HG02798 (cell line): ENCODE data around the gene SCAPER.
"Not testable (repeated sequence)": the region's sequence is repeated elsewhere in the genome, so short reads cannot be mapped to it uniquely, and the experiment has no call there.

Experiments
- ATAC-seq: cut with Tn5 transposase; IDR thresholded peaks from one replicate; pipeline ENCODE4 v1.9.1; 2021; ENCODE audit warnings: mild to moderate bottlenecking; ENCODE audit not compliant: unreplicated experiment, poor library complexity

The SCAPER gene

DNA sequence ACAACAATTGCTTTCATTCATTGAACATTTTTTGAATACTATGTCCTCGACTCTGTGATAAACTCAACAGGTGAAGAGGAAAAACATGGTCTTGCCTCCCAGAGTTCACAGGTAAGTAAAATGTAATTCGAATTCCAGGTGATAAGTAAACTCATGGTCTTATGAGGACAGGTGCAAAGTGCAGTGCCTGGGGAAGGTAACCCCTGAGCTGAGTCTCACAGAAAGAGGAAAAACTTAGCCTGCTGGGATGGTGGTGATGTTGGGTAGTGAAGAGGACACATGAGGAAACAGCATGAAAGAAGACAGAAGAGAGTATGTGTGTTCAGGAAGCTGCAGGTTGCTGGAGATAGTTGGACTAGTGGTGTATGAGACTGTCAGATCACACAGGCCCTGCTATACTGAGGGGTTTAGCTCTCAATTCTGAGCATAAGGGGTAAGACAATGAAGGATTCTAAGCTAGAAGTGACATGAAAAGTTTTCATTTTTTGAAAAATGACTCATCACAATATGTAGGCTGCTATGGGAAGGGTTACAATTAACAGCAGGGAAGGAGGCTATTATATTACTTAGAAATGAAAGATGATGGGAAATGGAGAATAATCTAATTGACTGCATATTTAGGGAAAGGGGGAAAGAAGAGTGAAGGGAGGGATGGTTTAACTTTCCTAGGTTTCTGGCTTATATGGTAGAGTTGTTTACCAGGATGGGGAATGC lies 457.3 kb downstream of the SCAPER start:
- no peak for ATAC-seq

DNA sequence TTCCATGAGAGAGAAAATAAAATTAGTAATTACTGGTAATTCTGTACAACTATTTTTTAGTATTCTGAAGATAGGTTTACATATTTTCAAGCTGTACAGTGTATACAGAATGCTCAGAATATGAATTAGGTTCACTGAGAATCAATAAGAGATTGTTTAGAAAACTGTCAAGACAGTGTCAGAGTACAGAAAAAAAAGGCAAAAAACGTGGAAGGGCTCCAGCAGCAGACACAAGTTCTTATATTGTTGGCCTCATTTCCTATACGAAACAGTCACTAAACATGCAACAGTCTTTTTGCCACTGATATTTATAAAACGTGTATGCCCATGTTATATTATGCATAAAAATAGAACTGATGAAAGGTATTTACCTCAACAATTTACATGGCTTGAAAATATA lies 464.7 kb downstream of the SCAPER start:
- no peak for ATAC-seq

DNA sequence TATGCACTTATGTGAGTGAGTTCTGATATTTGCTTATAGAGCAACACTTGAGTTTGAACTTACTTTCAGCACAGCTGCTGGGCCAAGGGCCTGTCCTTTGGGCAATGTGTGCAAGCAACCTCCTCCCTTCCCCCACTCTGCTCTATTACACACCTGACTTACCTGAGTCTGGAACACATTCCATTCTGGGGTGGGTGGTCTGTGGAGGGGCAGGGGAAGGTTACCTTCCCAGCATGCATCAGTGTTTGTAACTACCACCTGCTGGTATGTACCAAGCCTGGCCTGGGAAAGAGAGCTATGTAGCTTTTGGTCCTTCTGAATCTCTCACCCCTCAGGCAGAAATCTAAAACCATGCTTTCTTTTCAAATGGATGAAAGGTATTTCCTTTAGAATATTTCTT lies 465.6 kb downstream of the SCAPER start:
- ATAC-seq, result no peak

DNA sequence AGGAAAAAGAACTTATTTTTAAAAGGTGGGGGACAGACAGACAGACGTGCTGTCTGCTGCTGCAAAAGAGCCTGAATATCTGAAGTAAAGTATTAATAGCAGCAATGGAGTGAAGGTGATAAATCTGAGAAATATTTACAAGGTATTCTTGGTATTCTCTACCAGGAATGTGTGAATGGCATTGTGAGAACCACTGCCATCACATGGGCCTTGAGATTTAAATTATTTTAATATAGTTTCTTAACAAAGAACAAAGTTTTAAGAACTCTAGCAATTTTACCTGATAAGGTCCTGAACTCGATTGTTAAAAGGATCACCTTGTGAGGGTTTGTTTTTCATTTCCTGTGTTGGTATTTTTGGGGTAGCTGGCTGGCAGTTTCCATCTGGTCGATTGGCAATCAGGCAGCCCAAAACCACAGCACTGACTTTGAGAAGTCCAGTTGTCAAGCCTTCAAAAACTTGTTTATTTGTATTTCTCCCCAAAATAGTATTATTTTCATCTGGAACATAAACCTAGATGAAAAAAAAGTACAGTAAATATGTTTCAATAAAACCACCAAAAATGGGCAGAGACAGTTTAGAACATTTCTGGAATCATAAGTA lies 471.2 kb downstream of the SCAPER start:
- ATAC-seq, result no peak

DNA sequence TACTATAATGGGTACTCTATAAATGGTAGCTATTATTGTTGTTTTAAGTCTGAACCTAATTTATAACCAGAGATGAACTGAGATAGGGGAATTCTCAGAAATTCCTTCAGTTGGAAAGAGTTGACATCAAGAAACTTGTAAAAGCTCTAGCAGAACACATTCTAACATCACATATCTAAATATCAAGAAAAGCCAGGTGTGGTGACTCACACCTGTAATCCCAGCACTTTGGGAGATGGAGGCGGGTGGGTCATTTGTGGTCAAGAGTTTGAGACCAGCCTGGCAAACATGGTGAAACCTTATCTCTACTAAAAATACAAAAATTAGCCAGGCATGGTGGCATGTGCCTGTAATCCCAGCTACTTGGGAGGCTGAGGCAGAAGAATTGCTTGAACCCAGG lies 472.1 kb downstream of the SCAPER start:
- ATAC-seq, result not testable (repeated sequence)

DNA sequence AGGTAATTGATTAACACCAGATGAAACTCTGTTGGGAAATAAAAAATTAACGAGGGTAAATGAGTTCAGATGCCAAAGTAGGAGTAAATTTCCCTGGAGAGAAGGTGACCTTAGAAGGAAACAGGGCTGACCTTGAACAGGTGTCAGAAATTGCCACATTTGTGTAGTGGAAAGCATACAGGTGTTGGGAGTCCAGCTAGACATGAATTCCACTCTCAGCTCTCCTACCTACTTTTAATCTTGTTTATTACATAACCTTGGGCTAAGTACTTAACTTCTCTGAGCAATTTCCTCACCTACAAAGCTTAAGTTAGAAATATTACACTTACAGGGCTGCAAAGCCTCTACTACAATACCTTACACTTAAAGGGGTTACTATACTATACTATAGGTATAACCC lies 472.5 kb downstream of the SCAPER start:
- no peak for ATAC-seq

DNA sequence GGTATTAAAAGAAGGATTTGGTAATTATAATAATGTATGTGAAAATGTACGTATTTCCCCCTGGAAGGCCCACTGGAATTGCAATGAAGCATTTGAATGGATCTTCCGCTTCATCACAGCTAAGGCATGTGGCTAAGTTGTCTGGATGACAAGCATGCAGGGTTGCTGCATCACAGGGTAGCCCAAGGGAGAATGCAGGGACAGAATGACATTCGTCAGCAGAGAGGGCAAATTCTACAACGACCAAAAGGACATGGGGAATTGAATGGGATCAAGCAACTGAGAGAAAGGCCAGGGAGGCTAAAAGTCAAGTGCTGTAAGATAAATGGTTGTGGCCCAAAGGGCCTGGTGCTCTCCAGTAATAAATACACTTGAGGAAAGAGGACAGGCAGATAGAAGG lies 473.2 kb downstream of the SCAPER start:
- ATAC-seq, result no peak

DNA sequence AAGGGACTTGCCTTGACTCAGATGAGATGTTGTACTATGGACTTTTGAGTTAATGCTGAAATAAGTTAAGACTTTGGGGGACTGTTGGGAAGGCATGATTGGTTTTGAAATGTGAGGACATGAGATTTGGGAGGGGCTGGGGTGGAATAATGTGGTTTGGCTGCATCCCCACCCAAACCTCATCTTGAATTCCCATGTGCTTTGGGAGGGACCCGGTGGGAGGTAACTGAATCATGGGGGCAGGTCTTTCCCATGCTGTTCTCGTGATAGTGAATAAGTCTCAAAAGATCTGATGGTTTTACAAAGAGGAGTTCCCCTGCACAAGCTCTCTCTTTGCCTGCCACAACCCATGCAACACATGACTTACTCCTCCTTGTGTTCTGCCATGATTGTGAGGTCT lies 474.4 kb downstream of the SCAPER start:
- not testable (repeated sequence) for ATAC-seq

DNA sequence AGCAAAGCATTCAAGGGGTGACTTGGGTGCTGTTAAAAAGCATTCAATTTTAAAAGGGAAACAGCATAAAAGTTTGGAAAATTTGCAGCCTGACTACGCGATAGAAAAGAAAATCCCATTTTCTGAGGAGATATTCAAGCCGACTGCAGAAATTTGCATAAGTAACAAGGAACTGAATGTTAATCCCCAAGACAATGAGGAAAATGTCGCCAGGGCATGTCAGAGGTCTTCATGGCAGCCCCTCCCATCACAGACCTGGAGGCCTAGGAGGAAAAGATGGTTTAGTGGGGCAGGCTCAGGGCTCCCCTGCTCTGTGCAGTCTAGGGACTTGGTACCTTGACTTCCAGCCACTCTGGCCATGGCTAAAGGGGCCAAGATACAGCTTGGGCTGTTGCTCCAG lies 475.5 kb downstream of the SCAPER start:
- ATAC-seq, result no peak

DNA sequence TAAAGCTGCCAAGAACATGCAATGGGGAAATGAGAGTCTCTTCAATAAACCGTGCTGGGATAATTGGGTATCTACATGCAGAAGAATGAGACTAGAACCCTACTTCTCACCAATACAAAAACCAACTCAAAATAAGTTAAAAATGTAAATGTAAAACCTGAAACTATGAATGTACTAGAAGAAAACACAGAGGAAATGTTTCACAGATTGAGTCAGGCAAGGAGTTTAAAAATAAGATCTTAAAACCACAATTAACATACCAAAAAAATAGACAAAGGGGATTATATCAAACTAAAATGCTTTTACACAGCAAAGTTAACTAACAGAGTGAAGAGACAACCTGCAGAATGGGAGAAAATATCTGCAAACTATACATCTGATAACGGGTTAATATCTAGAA lies 478.2 kb downstream of the SCAPER start:
- ATAC-seq, result no peak

DNA sequence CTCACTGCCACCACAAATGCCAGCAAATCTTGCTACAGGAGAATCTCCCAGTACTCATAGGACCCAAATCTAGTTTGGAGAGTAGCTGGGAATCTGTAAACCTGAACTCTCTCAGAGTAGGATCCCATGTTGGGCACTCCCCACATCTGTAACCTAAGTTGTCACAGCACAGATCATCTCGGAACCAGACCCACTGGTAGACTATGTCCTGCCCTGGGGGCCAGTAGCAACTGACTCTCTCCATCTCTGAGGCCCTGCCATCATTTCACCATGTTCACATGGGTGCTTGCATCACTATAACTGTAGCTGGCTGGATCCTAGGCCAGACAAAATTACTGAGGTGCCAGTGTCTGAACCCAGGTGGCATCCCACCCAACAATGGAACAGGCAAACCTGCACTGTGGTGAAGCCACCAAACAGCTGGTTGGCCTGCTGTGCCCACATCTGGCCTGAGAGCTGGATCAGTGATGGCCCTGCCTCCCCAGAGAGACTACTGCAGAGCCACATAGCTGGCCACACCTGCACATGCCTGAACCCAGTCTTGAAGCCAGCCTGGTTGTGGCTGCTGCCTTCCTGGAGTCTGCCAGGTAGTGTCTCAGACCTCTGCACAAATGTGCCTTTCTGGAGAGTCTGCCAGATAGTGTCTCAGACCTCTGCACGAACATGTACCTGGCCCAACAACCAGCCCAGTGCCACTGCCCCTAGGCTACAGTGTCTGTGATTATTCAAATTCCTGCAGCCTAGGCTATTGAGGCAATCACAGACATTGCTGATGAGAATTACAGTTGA lies 486.6 kb downstream of the SCAPER start:
- ATAC-seq, result no peak

DNA sequence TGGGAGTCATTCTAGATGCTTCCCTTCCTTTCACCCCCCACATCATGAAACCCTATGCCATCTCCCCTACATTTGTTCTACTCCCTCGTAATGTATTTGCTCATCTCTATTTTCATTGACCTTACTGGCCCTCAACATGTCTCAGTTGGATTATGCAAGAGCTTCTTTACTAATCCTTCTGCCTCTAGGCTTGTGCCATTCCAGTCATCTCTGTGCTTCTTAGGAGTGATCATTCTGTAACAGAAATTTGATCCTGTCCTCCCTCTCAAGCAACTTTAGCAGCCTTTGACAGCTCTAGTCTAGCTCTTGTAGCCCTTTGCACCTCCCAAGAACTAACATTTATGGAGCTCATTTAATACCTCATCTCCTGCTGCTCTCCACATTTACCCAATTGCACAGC lies 503.9 kb downstream of the SCAPER start:
- ATAC-seq, result no peak

DNA sequence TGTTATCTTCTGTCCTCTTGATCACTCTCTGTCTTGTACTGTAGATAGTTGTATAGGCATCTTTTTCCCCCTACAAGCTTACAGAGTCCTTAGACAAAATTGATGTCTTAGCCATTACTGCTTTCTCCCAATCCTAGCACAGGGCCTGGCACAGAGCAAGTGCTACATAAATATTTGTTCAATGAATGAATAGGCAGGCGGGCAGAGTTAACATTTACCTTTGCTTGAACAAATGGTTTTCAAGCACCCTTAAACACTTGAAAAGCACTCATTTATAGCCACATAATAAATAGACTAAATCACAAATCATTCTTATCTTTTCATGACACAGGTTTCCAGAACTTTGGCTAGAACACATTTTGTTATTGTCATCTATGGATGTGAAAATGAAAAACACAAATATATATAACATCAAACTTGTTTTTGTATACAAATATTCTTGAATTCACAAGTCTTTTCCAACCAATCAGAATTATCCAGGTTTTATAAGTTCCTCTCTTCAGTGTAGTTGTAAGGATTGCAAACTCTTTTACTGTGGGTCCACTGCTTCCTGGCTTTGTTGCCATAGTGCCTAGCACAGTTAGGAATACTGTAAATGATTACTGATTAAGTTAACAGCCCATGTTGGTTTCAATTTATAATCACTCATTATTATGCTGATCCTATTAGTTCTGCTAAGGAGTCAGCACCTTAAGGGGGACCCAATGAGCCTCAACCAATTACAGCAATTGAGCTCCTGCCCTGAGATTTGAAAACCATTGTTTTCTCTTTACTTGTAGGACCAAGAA lies 506.6 kb downstream of the SCAPER start:
- ATAC-seq, result no peak

DNA sequence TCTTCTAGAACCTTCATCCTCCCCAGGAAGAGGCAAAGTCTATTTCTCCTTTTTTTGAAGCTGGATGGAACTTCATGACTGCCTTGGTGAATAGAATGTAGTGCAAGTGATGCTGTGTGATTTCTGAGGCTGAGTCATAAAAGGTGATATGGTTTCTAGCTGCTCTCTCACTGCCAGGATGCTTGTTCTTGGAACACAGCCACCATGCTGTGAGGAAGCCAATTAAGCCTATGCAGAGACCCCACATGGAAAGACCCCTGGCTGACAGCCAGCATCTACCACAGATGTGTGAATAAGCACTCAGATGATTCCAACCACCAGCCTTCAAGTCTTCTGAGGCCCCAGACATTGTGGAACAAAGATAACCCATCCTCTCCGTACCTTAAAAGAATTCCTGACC lies 511.5 kb downstream of the SCAPER start:
- no peak for ATAC-seq

DNA sequence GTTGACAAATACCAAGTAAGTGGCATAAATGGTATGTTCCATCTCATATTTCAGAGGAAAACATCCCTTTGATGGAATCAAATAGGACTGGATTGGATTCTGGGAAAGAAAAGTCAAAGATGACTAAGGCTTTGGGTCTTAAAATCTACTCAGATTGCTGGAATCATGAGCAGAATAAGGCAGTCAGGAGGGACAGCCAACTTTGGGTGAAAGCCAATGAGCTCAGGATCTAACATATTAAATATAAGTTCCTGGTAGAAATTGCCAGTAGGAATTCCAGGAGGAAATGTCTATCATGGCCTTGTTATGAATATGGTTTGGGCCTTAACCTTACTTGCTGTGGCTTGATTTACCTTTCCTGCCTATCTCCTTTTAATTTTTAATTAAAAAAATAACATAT lies 513.3 kb downstream of the SCAPER start:
- ATAC-seq, result no peak

DNA sequence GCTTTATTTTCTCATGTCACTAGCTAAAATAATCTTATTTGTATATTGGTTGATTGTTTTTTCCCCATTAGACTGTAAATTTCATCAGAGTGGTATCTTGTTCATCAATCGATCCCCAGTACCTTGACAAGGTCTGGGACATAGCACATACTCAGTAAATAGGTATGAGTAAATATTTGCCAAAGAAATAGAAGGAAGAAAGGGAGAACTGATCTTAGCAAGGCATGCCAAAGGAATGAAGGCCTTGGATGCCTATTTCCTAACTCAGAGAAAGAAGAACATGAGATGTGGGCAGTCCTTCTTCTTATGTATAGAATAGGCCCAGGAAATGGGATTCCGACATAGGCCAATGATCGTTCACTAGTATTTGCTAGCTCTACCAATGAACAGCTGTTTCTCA lies 513.8 kb downstream of the SCAPER start:
- ATAC-seq, result no peak

DNA sequence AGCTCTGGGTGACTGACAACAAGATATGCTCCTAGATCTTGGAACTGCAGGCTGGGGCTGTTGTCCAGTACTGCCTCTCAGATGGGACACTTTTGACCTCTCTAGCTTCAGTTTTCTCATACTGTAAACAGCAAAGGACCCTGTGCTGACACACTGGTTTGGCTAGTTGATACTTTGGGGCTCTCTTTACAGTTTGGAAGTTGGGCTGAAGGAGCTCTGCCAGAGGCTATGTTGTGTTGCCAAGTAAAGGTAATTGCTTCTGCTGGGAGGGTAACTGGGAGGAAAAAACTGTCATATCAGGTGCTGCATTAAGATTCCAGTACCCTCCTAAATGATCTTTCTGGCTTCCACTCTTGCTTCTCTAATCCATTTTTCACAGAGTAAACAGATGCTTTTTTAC lies 514.6 kb downstream of the SCAPER start:
- no peak for ATAC-seq

DNA sequence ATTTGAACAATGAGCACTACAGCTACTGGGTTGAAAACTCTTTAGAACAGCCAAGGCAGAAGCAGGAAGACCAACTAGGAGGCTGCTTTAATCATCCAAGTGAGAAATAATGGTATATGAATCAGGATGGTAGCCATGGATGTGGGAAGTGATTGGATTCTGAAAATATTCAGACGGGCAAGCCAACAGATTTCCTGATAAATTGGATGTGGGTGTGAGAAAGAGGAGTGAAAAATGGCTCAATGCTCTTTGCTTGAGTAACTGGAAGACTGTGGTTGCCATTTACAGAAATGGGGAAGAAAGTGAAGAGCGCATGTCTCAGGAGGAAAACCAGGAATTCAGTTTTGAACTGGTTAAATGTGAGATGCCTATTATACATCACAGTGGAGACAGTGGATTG lies 518.2 kb downstream of the SCAPER start:
- ATAC-seq, result no peak

DNA sequence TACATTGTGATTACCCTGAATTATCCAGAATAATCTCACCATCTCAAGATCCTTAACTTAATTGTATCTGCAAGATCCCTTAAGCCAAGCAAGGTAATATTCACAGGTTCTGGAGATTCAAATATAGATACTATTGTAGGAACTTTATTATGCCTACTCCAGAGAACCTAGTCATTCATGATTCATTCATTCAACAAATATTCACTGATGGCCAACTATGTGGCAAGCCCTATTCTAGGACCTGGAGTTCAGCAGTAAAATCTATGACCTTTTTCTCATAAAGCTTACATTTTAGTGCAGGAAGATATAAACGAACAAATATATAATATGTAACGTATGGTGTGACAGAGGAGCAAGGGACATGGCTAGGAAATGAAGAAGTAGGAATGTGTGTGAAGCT lies 519.0 kb downstream of the SCAPER start:
- no peak for ATAC-seq

DNA sequence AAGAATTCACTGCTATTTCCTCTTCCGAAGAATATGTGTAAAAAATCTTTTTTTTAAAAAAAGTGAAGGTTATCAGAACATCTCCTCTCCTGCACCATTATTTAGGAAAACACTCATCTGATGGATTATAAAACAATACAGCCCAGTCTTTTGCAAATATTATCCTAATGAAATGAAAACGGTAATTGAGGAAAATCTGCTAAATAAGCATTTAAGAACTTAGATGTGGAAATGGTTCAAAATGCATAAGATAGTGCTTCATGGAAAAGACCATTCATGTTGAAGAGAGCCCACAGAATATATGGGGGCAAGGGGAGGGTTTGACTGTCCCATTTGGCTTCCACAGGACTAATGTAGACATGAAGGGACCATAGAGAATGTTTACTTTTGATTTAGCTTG lies 520.7 kb downstream of the SCAPER start:
- no peak for ATAC-seq
